Erythroblast (primary cell): ENCODE data around the gene NAPA.

Experiments used
- GATA1 ChIP-seq: IDR thresholded peaks from 2 replicates; pipeline ENCODE4 v1.6.1; 2011; ENCODE audit warnings: low read depth, mild to moderate bottlenecking, control low read depth, low read length, moderate library complexity
- POLR2A ChIP-seq: IDR thresholded peaks from 2 replicates; pipeline ENCODE4 v1.6.1; 2011; ENCODE audit warnings: mild to moderate bottlenecking, low read length

- TF ChIP-seq POLR2A (no peak), GATA1 (no peak)
These were observed 46.1 kb upstream of the NAPA start for GRCh38 chr19:47560999-47561398.
